NCI-H446 (cell line): Measurements from ENCODE around the gene ACD.
A peak's percentile ranks its signal among the peaks of the same experiment; 100 is the strongest.

Experiments used
- DNase-seq, 2 experiments: peaks; one replicate each; lab custom pipeline; 2025; lab: John Stamatoyannopoulos, UW

The ACD gene

DNA sequence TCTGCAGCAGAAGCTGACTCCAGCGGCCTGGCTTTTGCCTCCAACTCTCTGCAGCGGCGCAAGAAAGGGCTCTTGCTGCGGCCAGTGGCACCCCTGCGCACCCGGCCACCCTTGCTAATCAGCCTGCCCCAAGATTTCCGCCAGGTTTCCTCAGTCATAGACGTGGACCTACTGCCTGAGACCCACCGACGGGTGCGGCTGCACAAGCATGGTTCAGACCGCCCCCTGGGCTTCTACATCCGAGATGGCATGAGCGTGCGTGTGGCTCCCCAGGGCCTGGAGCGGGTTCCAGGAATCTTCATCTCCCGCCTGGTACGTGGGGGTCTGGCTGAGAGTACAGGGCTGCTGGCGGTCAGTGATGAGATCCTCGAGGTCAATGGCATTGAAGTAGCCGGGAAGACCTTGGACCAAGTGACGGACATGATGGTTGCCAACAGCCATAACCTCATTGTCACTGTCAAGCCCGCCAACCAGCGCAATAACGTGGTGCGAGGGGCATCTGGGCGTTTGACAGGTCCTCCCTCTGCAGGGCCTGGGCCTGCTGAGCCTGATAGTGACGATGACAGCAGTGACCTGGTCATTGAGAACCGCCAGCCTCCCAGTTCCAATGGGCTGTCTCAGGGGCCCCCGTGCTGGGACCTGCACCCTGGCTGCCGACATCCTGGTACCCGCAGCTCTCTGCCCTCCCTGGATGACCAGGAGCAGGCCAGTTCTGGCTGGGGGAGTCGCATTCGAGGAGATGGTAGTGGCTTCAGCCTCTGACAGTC, 2.0 kb upstream of the ACD start:
- no peak for DNase-seq

GRCh38 chr16:67661101-67661761, 1.2 kb upstream of the ACD start:
- no peak for DNase-seq

GRCh38 chr16:67660564-67661028, 536 bp upstream of the ACD start, which contains the start of gene PARD6A:
Gene PARD6A (plus strand): TSS chr16:67660960. CDS start chr16:67661039, 79 bp downstream.
- DNase-seq = peak; percentile 86 to 96

- DNase-seq = no peak
Measured at GRCh38 chr16:67658849-67659674, 998 bp downstream of the ACD start.

GRCh38 chr16:67657751-67658518, 2.1 kb downstream of the ACD start:
- no peak for DNase-seq

GRCh38 chr16:67657017-67657608, 2.9 kb downstream of the ACD start:
- DNase-seq = no peak

GRCh38 chr16:67656344-67657016, 3.6 kb downstream of the ACD start:
- DNase-seq = no peak

- DNase-seq = no peak
Measured at GRCh38 chr16:67655363-67655762, 4.7 kb downstream of the ACD start.

DNA sequence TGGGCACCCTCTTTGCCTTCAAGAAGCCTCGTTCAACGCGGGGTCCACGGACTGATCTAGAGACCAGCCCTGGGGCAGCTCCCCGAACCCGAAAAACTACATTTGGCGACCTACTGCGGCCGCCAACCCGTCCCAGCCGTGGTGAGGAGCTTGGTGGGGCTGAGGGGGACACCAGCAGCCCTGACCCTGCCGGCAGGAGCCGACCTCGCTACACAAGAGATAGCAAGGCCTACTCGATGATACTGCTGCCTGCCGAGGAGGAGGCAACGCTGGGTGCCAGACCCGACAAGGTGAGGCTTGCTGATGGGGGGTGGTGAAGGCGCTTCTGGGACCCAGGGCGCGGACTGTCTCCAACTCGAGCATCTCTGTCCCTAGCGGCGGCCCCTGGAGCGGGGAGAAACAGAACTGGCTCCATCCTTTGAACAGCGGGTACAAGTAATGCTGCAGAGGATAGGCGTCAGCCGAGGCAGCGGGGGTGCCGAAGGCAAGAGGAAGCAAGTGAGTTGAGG, 5.6 kb downstream of the ACD start:
- no peak for DNase-seq

GRCh38 chr16:67653789-67654402, 6.2 kb downstream of the ACD start:
- no peak for DNase-seq

- peak in 1 of 2 experiments; percentile 16 for DNase-seq
Measured at GRCh38 chr16:67653128-67653788, 6.8 kb downstream of the ACD start.

DNA sequence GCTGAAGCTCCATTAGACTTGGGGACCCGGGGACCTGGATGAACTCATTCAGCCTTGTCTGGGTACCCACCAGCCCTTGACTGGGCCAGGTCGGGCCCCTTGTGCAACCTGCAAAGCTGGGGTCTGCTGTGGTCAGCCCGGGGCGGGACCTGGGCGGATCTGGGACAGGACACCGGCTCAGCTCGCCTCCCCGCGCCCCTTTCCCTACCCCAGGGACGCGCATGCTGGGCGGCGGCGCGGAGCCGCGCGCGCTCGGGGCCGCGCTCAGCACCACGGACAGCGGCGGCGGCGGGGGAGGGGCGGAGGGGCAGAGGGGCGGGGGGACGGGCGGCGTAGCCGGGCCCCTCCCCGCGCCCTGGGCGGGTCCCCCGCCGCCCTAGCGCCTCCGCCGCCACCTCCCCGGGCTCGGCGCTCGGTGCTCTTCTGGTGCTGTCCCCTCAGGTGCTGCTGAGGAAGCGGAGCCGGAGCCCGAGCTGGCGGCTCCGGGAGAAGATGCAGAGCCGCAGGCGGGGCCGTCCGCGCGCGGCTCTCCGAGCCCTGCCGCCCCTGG, 7.4 kb downstream of the ACD start:
- DNase-seq = no peak

DNA sequence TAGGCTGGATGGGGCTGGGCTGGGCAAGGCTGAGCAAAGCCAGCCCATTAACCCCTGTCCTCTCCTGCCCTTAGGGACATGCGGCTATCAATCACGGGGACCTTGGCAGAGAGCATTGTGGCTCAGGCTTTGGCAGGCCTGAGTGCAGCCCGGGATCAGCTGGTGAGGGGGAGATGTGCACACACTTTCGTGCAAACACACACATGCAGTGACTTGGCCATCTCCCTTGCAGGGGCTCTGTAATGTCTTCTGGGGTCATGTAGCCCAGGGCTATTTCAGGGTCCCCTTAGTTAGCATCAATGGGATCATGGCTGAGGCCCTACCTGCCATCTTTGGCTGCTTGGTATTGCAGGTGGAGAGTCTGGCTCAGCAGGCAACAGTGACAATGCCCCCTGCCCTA, 8.2 kb downstream of the ACD start:
- DNase-seq = no peak

DNA sequence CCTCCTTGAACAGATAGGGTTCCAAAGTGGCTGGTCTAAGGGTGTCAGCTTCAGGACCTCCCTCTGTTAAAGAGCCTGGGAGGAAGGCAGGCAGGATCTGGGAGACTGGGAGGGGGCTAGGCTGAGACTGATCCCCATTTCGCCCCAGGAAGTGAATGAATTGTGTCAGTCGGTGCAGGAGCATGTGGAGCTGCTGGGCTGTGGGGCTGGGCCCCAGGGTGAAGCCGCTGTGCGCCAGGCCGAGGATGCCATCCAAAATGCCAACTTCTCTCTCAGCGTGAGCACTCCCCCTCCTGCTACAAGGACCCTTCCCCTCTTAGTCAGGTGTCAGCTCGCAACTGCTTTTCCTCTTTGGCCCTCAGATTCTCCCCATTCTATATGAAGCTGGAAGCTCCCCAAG, 9.0 kb downstream of the ACD start:
- no peak for DNase-seq

GRCh38 chr16:67650023-67650422, 10.0 kb downstream of the ACD start:
- DNase-seq = no peak

GRCh38 chr16:67649494-67649931, 10.5 kb downstream of the ACD start:
- no peak for DNase-seq

DNA sequence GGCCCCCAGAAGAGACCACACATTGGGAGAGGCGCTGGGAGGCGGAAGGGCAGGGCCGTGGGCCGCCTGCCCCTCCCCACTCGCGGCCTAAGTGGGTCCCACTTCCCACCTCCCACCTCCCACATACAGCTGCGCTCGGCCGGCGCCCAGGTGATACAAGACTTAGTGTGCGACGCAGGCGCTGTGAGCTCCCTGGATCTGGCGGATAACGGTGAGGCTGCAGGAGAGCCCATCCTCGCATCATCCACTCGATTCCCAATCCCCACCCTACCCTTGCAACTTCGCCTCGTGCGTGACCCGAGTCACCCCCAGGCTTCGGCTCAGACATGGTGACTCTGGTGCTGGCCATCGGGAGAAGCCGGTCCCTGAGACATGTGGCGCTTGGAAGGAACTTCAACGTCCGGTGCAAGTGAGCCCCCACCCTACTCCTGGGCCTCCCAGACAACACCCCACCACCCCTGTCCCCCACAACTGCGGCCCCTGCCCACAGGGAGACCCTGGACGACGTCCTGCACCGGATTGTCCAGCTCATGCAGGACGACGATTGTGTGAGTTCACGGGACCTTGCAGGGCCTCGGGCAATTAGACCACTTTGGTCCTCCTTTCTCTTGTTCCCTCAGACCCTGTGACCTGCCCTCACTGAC, 11.2 kb downstream of the ACD start:
- no peak for DNase-seq

GRCh38 chr16:67648088-67648763, 11.8 kb downstream of the ACD start:
- DNase-seq = no peak
